WTC11 (cell line): ENCODE results near the gene CTLA4. TPM values are rescaled to one million over a fixed set of nuclear protein-coding genes. Genes with fewer than 3 reads are reported as not detected.

Experiments
- ATAC-seq: fragments of 200-7000 bp; cut with Tn5 transposase; 2 replicates; pipeline ENCODE4 v1.10.0; 2021; ENCODE audit warnings: mild to moderate bottlenecking, moderate library complexity
- CTCF ChIA-PET: fragments of 300-600 bp; sonication (Branson Sonifier 250); formaldehyde crosslinking; loops from one replicate; lab custom pipeline; 2021; ENCODE audit warnings: antibody characterized with exemption; lab: Charles Lee
- POLR2A ChIA-PET: fragments of 350-600 bp; sonication (Branson Sonifier 250); formaldehyde crosslinking; loops from one replicate; lab custom pipeline; 2021; ENCODE audit warnings: antibody characterized with exemption; lab: Charles Lee
- DNase-seq: peaks from one replicate; pipeline ENCODE4 v3.0.0; 2021; ENCODE audit warnings: low spot score
- H3K27ac Mint-ChIP-seq: 2 replicates; pipeline ENCODE4 v1.8.0; 2021; ENCODE audit warnings: mixed read lengths
- H3K27me3 Mint-ChIP-seq: 2 replicates; pipeline ENCODE4 v1.8.0; 2021; ENCODE audit warnings: low read depth, mild to moderate bottlenecking, moderate library complexity, mixed read lengths
- H3K36me3 Mint-ChIP-seq: 2 replicates; pipeline ENCODE4 v1.8.0; 2021; ENCODE audit warnings: mixed read lengths
- H3K4me1 Mint-ChIP-seq: 2 replicates; pipeline ENCODE4 v1.8.0; 2022; ENCODE audit warnings: mixed read lengths
- H3K4me3 Mint-ChIP-seq: 2 replicates; pipeline ENCODE4 v1.8.0; 2021; ENCODE audit warnings: mild to moderate bottlenecking, moderate library complexity, mixed read lengths
- H3K9me3 Mint-ChIP-seq: 2 replicates; pipeline ENCODE4 v1.8.0; 2021; ENCODE audit warnings: mixed read lengths
- ARID4B ChIP-seq: sonication (generic); formaldehyde crosslinking; IDR thresholded peaks from 2 replicates; pipeline ENCODE4 v1.8.0; 2023; ENCODE audit warnings: missing genetic modification reagents, mild to moderate bottlenecking, borderline replicate concordance
- CREM ChIP-seq: sonication (generic); formaldehyde crosslinking; IDR thresholded peaks from 2 replicates; pipeline ENCODE4 v1.8.1; 2022; ENCODE audit warnings: mild to moderate bottlenecking, missing genetic modification reagents, moderate library complexity
- EMX1 ChIP-seq: fragments of 250-450 bp; sonication (Bioruptor Pico); IDR thresholded peaks from 2 replicates; pipeline ENCODE4 v1.8.0; 2021; ENCODE audit warnings: mild to moderate bottlenecking
- FOXK1 ChIP-seq: sonication (generic); formaldehyde crosslinking; IDR thresholded peaks from 2 replicates; pipeline ENCODE4 v1.8.0; 2022; ENCODE audit warnings: mild to moderate bottlenecking, moderate library complexity, missing genetic modification reagents
- HMGA2 ChIP-seq: fragments of 250-450 bp; sonication (Bioruptor Pico); IDR thresholded peaks from 2 replicates; pipeline ENCODE4 v1.4.0; 2021; ENCODE audit warnings: mild to moderate bottlenecking, moderate library complexity
- IRF2 ChIP-seq: sonication (generic); formaldehyde crosslinking; IDR thresholded peaks from 2 replicates; pipeline ENCODE4 v1.8.0; 2022; ENCODE audit warnings: low read depth, missing genetic modification reagents, borderline replicate concordance
- JUN ChIP-seq: sonication (generic); formaldehyde crosslinking; IDR thresholded peaks from 2 replicates; pipeline ENCODE4 v1.8.0; 2023; ENCODE audit warnings: mild to moderate bottlenecking, missing genetic modification reagents
- MLX ChIP-seq: sonication (generic); formaldehyde crosslinking; IDR thresholded peaks from 2 replicates; pipeline ENCODE4 v1.8.1; 2023; ENCODE audit warnings: mild to moderate bottlenecking, missing genetic modification reagents, moderate library complexity
- NFE2L1 ChIP-seq: sonication (generic); formaldehyde crosslinking; IDR thresholded peaks from 2 replicates; pipeline ENCODE4 v1.8.1; 2023; ENCODE audit warnings: missing genetic modification reagents
- NR1H2 ChIP-seq: sonication (generic); formaldehyde crosslinking; IDR thresholded peaks from 2 replicates; pipeline ENCODE4 v1.9.0; 2021; ENCODE audit warnings: mild to moderate bottlenecking, moderate library complexity, missing genetic modification reagents
- TEAD1 ChIP-seq: sonication (generic); formaldehyde crosslinking; IDR thresholded peaks from 2 replicates; pipeline ENCODE4 v1.8.0; 2022; ENCODE audit warnings: mild to moderate bottlenecking, missing genetic modification reagents
- USF2 ChIP-seq: sonication (generic); formaldehyde crosslinking; IDR thresholded peaks from 2 replicates; pipeline ENCODE4 v1.8.1; 2023; ENCODE audit warnings: mild to moderate bottlenecking, missing genetic modification reagents, moderate library complexity
- ZBTB21 ChIP-seq: sonication (generic); formaldehyde crosslinking; IDR thresholded peaks from 2 replicates; pipeline ENCODE4 v1.8.1; 2023; ENCODE audit warnings: mild to moderate bottlenecking, missing genetic modification reagents, borderline replicate concordance
- ZSCAN18 ChIP-seq: fragments of 250-450 bp; sonication (Bioruptor Pico); IDR thresholded peaks from 2 replicates; pipeline ENCODE4 v2.1.2; 2022; ENCODE audit warnings: mild to moderate bottlenecking, moderate library complexity
- total RNA-seq: library from RNA; stranded (reverse); gene quantifications from 3 replicates; pipeline ENCODE4 v1.2.3, GENCODE V29; 2021

CTLA4 gene
- total RNA-seq, 1 experiment from 2014 or later: 0.31 TPM

GRCh38 chr2:203900253-203900652 is 32.7 kb downstream of the CTLA4 start:
- ATAC-seq: no peak

GRCh38 chr2:203904022-203904421 is 36.5 kb downstream of the CTLA4 start:
- Mint-ChIP-seq H3K27ac (no peak overlapping the region), H3K36me3 (peaks cover 11% of the 10 kb centered on the region), H3K4me1 (no peaks in the 10 kb centered on the region), H3K9me3 (peaks cover 17% of the 10 kb centered on the region), H3K27me3 (no peaks in the 10 kb centered on the region), H3K4me3 (no peak overlapping the region)
- ChIA-PET POLR2A (no interaction called here), CTCF (no interaction called here)
- ATAC-seq (no peak), DNase-seq (no peak)
- TF ChIP-seq FOXK1 (no peak), EMX1 (CRISPR knock-in tag) (no peak), MLX (no peak), IRF2 (CRISPR knock-in tag) (no peak), USF2 (CRISPR knock-in tag) (no peak), ZSCAN18 (CRISPR knock-in tag) (no peak), JUN (CRISPR knock-in tag) (no peak), ARID4B (CRISPR knock-in tag) (no peak), CREM (no peak)

More at GRCh38 chr2:203900253-203900652, 32.7 kb downstream of the CTLA4 start:
- H3K27me3 Mint-ChIP-seq: no peaks in the 10 kb centered on the region; the same call in 1 of the 2 replicates
- CTCF ChIA-PET: interaction anchor here (1.5 kb wide), 1 partner anchor 43 kb away, joined by 3 read pairs; no protein-coding TSS in a partner anchor
- H3K9me3 Mint-ChIP-seq: peaks cover 17% of the 10 kb centered on the region
- no peak overlapping the region for H3K4me3 Mint-ChIP-seq
- TF ChIP-seq NFE2L1 (CRISPR knock-in tag) (no peak), ARID4B (CRISPR knock-in tag) (no peak), IRF2 (CRISPR knock-in tag) (no peak), NR1H2 (CRISPR knock-in tag) (no peak), HMGA2 (CRISPR knock-in tag) (no peak), USF2 (CRISPR knock-in tag) (no peak), ZBTB21 (no peak), TEAD1 (no peak)
- H3K27ac Mint-ChIP-seq: no peak overlapping the region
- peaks cover 11% of the 10 kb centered on the region for H3K36me3 Mint-ChIP-seq
- H3K4me1 Mint-ChIP-seq: no peaks in the 10 kb centered on the region
- POLR2A ChIA-PET: no interaction called here
- no peak for DNase-seq
